ENCODE measurements around the gene ANKRD6.

Gene ANKRD6

DNA sequence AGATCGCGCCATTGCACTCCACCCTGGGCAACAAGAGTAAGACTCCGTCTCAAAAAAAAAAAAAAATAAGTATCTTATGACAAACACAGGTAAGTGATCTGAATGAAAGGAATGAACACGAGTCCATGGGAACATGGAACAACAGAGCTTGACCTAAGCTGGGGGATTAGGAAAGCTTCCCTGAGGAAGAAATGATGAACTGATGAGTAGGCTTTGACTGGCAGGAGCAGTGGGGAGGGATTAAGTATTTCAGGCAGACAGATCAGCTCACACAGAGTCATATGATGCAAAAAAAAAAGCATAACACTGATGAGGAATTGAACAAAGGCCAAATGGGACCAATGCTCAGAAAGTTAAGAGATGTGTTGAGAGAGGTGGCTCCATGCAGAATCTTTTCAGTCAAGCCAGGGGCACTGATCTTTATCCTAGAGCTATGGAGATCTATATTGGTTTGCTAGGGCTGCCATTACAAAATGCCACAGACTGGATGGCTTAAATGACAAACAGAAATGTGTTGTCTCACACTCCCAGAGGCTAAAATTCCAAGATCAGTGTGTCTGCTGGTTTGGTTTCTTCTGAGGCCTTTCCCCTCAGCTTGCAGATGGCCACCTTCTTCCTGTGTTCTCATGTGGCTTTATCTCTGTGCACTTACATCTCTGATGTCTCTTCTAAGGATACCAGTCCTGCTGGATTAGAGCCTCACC lies 85.6 kb downstream of the ANKRD6 start:
- no peak for DNase-seq

DNA sequence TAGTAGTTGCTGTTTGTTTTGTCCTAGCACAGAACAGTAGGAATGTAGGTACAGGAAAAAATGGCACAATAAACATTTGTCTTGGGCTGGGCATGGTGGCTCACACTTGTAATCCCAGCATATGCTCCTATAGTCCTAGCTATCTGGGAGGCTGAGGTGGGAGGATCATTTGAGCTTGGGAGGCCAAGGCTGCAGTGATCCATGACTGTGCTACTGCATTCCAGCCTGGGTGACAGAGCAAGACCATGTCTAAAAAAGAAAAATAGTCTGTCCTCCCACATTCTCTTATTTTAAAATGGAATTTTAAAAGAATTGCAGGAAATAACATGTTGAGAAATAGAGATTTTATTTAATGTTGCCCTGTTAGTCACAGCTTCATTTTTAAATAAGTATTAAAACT lies 87.8 kb downstream of the ANKRD6 start:
- no peak for DNase-seq

GRCh38 chr6:89522778-89523177 lies 89.8 kb downstream of the ANKRD6 start:
- no peak for DNase-seq

GRCh38 chr6:89525786-89526562 lies 93.0 kb downstream of the ANKRD6 start:
- DNase-seq, result no peak

DNA sequence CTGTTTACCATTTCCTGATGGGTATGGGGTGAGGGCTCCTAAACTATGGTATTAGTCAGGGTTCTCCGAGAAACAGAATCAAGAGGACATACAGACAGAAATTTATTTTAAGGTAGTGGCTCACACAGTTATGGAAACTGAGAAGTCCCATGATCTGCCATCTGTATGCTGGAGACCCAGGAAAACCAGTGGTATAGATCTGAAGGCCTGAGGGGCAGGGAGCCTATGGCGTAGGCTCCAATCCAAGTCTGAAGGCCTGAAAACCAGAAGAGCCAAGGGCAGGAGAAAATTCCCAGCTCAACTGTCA lies 93.6 kb downstream of the ANKRD6 start:
- no peak for DNase-seq

DNA sequence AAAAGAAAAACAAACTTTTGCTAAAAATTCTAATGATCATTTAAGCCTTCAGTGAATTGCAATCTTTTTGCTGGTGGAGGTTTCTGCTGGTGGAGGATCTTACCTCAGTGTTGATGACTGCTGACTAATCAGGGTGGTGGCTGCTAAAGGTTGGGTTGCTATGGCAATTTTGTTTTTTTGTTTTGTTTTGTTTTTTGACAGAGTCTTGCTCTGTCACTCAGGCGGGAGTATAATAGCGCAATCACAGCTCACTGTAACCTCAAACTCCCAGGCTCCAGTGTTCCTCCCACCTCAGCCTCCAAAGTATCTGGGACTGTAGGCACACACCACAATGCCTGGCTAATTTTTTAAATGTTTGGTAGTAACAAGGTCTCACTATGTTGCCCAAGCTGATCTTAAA lies 94.7 kb downstream of the ANKRD6 start:
- no peak for DNase-seq

GRCh38 chr6:89528866-89529265 lies 95.9 kb downstream of the ANKRD6 start:
- DNase-seq, result no peak

DNA sequence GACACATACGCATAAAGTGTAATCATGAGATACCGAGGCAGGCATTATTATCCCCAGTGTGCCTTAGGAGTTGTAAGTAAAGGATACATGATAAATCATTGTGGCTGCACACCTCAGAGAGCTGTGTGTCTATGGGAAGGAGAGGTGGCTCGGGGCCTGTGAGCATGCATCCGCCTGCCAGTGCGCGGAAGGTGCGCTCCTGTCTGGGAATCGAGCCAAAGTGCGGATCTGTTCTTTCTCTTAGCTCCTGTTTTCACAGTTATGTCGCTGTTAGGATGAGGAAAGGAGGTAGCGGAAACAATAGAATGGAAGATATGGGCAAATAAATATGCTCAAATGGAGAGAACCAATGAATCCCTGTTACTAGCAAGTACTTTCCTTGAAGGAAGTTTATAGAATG lies 98.0 kb downstream of the ANKRD6 start:
- DNase-seq, result no peak

DNA sequence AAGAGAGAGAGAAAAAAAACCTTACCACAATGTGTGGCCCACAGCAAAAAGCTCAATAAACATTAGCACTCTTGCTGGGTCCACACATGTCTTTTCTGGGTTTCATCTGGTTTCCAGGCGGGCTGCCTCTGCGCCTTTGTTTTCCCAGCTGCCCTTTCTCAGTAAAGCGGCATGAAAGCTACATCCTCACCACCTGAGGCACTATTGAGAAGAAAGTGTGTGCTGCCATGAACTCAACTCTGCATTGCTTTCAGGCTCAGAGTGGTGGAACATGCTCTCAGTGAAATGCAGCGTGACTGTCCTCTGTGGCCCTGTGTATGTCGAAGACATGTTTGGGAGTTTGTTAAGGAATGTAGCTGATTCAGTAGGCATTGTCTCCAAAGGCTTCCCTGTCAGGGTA lies 103.3 kb downstream of the ANKRD6 start:
- no peak for DNase-seq

DNA sequence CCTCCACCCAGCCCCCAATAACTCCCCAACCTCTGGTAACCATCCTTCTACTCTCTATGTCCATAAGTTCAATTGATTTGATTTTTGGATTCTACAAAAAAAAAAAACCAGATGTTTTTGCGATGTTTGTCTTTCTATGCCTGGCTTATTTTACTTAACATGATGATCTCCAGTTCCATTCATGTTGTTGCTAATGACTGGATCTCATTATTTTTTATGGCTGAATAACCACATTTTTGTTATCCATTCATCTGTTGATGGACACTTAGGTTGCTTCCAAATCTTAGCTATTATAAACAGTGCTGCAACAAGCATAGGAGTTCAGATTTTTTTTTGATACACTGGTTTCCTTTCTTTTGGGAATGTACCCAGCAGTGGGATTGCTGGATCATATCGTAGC lies 106.8 kb downstream of the ANKRD6 start:
- no peak for DNase-seq

- no peak for DNase-seq
These were observed 109.3 kb downstream of the ANKRD6 start for GRCh38 chr6:89542081-89542857.

DNA sequence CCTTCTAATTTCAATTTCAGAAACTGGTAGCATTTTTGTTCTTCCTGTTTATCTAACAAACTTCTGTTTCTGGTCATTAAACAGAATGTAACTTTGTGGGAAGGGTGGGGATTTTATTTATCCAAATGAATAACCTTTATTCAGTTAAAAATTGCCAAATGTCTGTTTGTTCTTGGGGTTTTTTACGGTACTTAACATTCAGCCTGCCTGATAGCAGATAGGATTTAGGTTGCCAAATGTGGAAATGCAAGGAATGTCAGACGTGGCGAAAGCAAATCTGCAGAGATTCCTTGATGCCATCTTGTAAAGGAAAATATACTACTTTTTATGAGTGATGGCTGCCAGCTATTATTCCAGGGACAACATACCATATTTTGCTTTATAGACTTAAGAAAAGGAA lies 109.9 kb downstream of the ANKRD6 start:
- DNase-seq, result no peak

GRCh38 chr6:89547281-89547680 lies 114.3 kb downstream of the ANKRD6 start:
- DNase-seq, result no peak

DNA sequence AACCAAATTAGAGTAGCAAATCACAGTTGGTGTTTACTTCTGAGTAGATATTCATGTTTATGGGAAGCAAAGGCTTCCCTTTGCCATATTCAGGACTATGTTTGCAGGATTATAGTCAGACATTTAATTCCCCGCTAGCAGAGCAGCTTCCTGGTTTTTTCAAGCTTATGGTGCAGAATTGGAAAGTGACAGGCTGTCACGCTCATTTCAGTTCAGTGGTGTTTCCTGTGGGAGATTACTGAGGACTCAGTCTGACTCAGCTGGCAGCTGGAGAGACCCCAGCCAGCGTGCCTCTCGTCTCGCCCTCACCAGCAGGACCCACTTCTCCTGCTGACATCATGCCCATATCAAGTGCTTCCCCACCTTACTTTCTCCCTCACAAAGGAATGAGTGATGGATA lies 120.5 kb downstream of the ANKRD6 start:
- DNase-seq, result no peak

DNA sequence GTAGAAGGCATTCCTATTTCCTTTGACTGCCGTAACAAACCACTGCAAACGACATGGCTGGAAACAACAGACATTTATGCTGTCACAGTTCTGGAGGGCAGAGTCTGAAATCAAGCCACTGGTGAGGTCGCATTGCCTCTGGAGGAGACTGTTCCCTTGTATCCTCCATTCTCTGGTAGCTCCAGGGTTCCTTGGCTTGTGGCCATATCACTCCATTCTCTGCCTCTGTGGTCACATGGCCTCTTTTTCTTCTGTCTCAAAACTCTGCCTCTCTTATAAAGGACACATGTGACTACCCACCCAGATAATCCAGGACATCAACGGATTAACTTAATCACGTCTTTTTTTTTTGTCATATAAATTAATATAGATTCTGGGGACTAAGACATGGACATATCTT lies 121.2 kb downstream of the ANKRD6 start:
- no peak for DNase-seq

DNA sequence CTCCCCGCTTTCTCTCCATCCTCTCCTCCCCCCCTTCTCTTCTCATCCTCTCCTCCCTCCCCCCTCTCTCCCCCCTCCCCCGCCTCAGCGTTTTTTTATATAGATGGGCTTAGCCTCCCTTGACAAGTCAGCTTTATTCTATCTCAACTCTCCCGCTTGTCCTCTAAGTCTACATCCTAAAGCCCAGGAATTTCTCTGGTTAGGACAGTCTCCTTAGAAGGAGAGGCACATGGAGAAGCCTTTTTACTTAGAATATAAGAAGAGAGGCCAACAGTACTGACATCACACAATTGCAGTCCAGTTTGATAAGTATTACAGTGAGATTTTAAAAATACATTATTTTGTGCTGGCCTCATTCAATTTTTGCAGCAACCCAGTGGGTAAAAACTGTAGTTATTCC lies 122.1 kb downstream of the ANKRD6 start:
- no peak for DNase-seq

- DNase-seq, result no peak
These were observed 122.9 kb downstream of the ANKRD6 start for GRCh38 chr6:89555806-89556205.

DNA sequence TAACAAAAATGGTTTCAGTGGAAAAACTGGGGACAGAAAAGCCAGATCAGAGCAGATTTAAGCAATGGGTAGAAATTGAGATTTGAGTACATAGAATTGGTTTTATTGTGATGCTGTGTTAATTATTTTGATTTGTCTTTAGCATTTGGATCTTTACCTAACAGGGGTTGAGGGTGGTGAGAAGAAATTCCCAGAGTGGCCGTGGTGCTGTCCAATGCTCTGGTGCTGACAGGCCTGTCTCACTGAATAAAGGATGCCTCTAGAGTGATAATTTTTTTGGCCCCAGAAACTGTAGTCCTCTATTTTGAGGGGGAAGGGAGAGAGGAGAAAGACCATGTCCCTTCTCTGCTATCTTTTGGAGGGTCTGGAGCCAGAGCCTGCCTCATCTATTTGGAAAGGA lies 126.5 kb downstream of the ANKRD6 start:
- DNase-seq, result no peak

DNA sequence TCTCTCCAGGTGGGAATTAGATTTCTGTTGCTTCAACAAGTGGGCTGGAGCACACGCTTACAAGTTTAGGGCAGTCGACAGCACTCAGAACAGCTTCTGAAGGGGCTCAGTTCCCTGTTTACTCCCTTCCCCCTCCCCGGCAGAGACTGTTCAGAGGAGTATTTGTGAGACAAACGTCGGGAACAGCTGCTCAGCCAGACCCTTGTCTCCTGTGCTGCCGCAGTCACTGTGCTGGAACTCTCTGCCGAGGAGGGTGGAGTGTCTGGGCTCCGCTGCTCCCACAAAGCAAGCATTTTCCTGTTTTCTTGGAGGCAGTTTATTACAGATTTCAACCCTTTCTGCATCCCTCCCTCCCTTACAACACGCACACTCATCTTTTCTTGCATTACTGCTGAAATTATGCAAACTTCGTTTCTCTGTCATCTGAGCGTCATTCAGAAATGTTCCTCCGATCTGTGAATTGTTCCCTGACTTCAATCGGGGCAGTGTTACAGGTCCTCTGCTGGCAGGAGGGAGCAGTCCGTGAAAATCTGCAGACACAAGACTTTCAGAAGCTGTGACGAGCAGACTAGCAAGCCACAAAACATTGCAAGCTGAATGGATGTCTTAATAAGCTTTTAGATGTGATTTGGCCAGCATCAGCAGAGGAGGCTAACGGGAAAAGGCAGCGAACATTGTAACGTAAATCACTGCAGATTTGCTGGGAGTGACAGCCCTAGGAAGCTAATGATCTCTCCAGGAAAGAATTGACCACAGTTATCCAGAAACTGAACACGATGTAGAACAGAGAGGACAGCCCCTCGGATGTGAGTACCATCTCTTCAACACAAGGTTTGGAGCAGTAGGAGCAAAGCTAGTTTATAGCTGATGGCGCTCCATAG lies 129.4 kb downstream of the ANKRD6 start:
- DNase-seq, result no peak

GRCh38 chr6:89563866-89564265 lies 130.9 kb downstream of the ANKRD6 start:
- DNase-seq, result no peak

DNA sequence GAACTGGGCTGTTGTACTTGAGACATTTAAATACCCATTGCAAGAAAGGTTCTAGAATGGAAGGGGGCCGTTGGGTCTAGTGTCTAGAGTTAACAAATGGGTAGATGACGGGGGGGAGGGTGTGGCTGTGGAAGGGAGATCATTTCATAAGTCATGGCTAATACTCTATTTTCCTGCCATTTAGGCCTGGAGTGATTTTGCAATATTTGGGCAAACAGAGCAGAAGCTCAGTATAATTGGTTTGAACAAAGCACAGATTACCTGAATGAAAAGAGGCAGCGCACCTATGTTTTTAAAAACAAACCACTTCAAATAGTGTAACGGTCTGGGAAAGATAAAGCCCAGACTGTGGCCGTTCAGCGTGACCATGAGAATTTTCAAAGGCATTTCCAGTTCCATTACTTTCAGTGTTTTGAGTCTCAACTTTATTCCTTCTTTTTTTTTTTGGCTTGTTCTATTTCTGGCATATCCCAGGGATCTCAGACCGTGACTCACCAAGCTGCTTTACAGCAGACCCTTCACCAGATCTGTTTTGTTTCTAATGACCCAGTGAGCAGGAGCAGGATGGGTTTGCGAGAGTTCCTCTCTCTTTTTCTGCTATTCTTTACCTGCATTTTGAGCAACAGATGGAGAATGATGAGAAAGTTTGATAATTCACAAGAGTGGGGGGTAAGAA lies 131.9 kb downstream of the ANKRD6 start:
- DNase-seq, result no peak

DNA sequence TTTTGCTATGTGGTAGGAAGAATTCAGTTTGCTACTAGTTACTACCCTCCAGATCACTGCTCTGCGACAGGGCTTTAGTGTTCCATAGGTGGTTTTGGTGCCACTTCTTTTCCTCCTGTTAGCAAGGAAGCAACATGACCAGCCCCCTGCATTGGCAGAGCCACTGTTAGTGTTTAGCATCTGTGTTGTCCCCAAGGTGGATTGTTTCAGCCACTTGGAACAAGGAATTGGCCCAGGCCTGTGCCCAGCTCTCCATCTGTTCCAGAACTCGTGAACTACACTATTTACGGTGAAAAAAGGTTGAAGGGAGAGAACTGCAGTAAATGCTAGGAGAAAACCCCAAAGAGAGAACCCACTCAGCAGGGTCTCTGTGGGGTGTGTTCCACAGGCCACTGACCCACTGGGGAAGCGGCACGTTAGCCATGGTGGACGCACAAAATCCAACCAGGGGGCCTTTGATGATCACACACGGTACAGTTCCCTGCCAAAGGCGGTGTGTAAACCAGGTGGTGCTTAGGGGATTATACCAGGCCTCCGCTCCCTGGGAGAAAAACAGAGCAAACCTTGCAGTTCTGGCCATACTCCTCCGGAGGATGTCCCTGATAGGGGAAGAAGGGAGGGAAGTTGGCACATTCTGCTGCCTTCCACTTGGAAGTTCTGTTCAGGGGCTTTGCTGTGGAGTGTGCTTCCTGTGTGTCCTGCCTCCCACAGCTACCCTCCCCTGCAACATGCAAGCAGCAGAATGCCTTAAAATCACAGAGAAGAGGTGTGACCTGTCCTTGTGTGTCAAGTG lies 133.3 kb downstream of the ANKRD6 start:
- no peak for DNase-seq

Measured in hematopoietic multipotent progenitor cell treated with erythropoietin and hydrocortisone succinate and interleukin-3 and kit ligand, for 8 days (in vitro differentiated cells).